ENCODE results near the gene ASPN. TPM values are rescaled to one million over a fixed set of nuclear protein-coding genes. Genes with fewer than 3 reads are reported as not detected.

ASPN gene
- total and polyA plus RNA-seq, 2 of the 13 experiments (the other 11 are each of a cell fraction or from before 2014, with no cell fraction given) = not detected

GRCh38 chr9:92503156-92503555 lies 20.9 kb upstream of the ASPN start (continued):
- TF ChIP-seq ZNF30 (CRISPR knock-in tag; IDR thresholded peaks at IDR 0.05) (no peak), ARNT2 (CRISPR knock-in tag; IDR thresholded peaks at IDR 0.05; ENCODE audit: low read depth) (no peak), SAFB2 (CRISPR knock-in tag; IDR thresholded peaks at IDR 0.05; ENCODE audit: borderline replicate concordance, low read depth) (no peak), ZXDC (CRISPR knock-in tag; IDR thresholded peaks at IDR 0.05) (no peak)
- TF ChIP-seq, protein P1, sequence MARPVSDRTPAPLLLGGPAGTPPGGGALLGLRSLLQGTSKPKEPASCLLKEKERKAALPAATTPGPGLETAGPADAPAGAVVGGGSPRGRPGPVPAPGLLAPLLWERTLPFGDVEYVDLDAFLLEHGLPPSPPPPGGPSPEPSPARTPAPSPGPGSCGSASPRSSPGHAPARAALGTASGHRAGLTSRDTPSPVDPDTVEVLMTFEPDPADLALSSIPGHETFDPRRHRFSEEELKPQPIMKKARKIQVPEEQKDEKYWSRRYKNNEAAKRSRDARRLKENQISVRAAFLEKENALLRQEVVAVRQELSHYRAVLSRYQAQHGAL (CRISPR knock-in tag; IDR thresholded peaks at IDR 0.05; ENCODE audit: not compliant biosample characterization) = no peak

GRCh38 chr9:92501671-92502393 lies 19.5 kb upstream of the ASPN start:
- no TSS peak for BruUV-seq (replicated peaks)
- Histone ChIP-seq H3K27ac (ENCODE audit: extremely low read length, insufficient read depth, low read length) (no peak overlapping the region), H3K79me2 (ENCODE audit: insufficient read depth, low read length) (no peaks in the 10 kb centered on the region), H3K36me3 (replicated peaks in 1 of 2; ENCODE audit: control insufficient read depth in 1 of 2, insufficient read depth in 2 of 2, low read length in 2 of 2) (no peaks in the 10 kb centered on the region), H3K4me2 (ENCODE audit: low read depth, low read length) (no peak overlapping the region), H3K4me1 (ENCODE audit: insufficient read depth, low read length) (no peaks in the 10 kb centered on the region), H3K4me3 (replicated peaks in 1 of 3; ENCODE audit: insufficient read depth in 1 of 3, low read depth in 2 of 3, low read length in 3 of 3) (no peak overlapping the region), H3K9me3 (ENCODE audit: low read length) (no peaks in the 10 kb centered on the region), H3K9ac (ENCODE audit: insufficient read depth, low read depth, low read length) (no peak overlapping the region), H4K20me1 (ENCODE audit: insufficient read depth, low read length) (no peaks in the 10 kb centered on the region), H2AFZ (ENCODE audit: low read length) (no peak overlapping the region), H3K27me3 (ENCODE audit: control insufficient read depth in 1 of 2, insufficient read depth in 2 of 2, low read length in 2 of 2) (no peaks in the 10 kb centered on the region)
- CTCF ChIA-PET (ENCODE audit: low intra/inter-chr PET ratio, low total read pairs) = interaction anchor here (2.4 kb wide), 1 partner anchor 133 kb away, joined by 32 read pairs; no protein-coding TSS in a partner anchor
- in situ Hi-C loops (cut with HindIII; ENCODE audit: extremely low pct_ligation_motif_present, low pct_unique_long_range_greater_than_20kb) = loop anchor here (5.0 kb wide), 1 partner anchor 130 kb away; no protein-coding TSS in a partner anchor
- ATAC-seq (peak; percentile 100), DNase-seq (ENCODE audit: low spot score) (peak; percentile 46), FAIRE-seq (peak; percentile 78)
- POLR2A ChIA-PET = no interaction called here
- intact Hi-C loops (cut with micrococcal nuclease; ENCODE audit: unreplicated experiment) = loop anchor here (1.0 kb wide), 1 partner anchor 132 kb away; no protein-coding TSS in a partner anchor
- WGBS (ENCODE audit: low lambda C conversion rate) = 94% methylated on average over 4 of the region's 5 CpGs
- TF ChIP-seq RXRA (CRISPR knock-in tag; IDR thresholded peaks at IDR 0.05) (no peak), ZNF354B (CRISPR knock-in tag; IDR thresholded peaks at IDR 0.05) (no peak), NPAS2 (CRISPR knock-in tag; IDR thresholded peaks at IDR 0.05; ENCODE audit: borderline replicate concordance) (no peak), RFX5 (IDR thresholded peaks at IDR 0.05; ENCODE audit: low read depth, low read length) (0 out of 2 replicates have a peak, but pooled peaks have one; percentile 38), ARID5B (CRISPR knock-in tag; IDR thresholded peaks at IDR 0.05) (0 out of 2 replicates have a peak, but pooled peaks have one; percentile 10), POGK (CRISPR knock-in tag; conservative IDR thresholded peaks at IDR 0.05) (no peak)

Measured in HepG2 (cell line).